Prostate gland (tissue), 2 donors: ENCODE results near the gene DICER1.

Experiments used
- CTCF ChIP-seq, 4 experiments: fragments of 200-600 bp in 2 of 4; fragments of 450-650 bp in 2 of 4; sonication (generic) in 2 of 4; IDR thresholded peaks; 1 replicate in 3 of 4; 2 replicates in 1 of 4; pipeline ENCODE4 v1.5.1; 2016 to 2019; ENCODE audit warnings: antibody characterized with exemption in 4 of 4, mild to moderate bottlenecking in 2 of 4, moderate library complexity in 2 of 4
- POLR2A ChIP-seq: fragments of 450-650 bp; IDR thresholded peaks from one replicate; pipeline ENCODE4 v1.6.1; 2016; ENCODE audit warnings: antibody characterized with exemption, mild to moderate bottlenecking
- POLR2AphosphoS5 ChIP-seq: sonication (generic); formaldehyde crosslinking; IDR thresholded peaks from one replicate; pipeline ENCODE4 v1.6.1; 2017; ENCODE audit warnings: antibody characterized with exemption

DNA sequence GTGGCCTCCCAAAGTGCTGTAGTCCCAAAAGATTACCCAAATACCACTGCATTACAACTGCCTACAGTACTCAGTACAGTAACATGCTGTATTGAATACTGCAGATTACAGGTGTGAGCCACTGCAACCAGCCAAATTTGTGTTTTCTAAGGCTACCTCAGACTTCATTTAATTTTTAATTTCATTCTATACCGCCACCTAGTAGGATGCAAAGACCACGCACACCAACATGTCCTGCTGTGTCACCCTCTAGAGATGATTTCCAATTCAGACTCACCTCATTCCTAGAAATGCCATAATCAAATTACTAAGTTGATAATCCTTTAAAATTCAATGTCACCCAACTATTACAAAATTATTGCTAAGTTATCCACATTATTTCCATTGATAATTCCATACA lies 15.1 kb downstream of the DICER1 start:
- TF ChIP-seq CTCF (IDR thresholded peaks at IDR 0.05) (no peak), POLR2AphosphoS5 (no peak), POLR2A (no peak)
